Subcutaneous abdominal adipose tissue (tissue), 5 donors: ENCODE measurements around the gene CIBAR2.
A peak's percentile ranks its signal among the peaks of the same experiment; 100 is the strongest.
"Not testable (repeated sequence)": the region's sequence is repeated elsewhere in the genome, so short reads cannot be mapped to it uniquely, and the experiment has no call there.

Experiments used
- H3K27ac ChIP-seq: one replicate; pipeline ENCODE4 v1.7.0; 2013; ENCODE audit warnings: low read depth, mild to moderate bottlenecking, inconsistent platforms, low read length, moderate library complexity
- H3K27me3 ChIP-seq, 5 donors: one replicate each; pipeline ENCODE4 v1.7.0; 2013; ENCODE audit warnings: low read length in 5 of 5, inconsistent platforms in 1 of 5; ENCODE audit not compliant: control insufficient read depth in 5 of 5, insufficient read depth in 4 of 5
- H3K36me3 ChIP-seq, 5 donors: one replicate each; pipeline ENCODE4 v1.7.0; 2013; ENCODE audit warnings: low read length in 5 of 5; ENCODE audit not compliant: control insufficient read depth in 5 of 5, insufficient read depth in 5 of 5
- H3K4me1 ChIP-seq, 5 donors: one replicate each; pipeline ENCODE4 v1.7.0; 2013; ENCODE audit warnings: low read length in 5 of 5, mild to moderate bottlenecking in 3 of 5, moderate library complexity in 1 of 5; ENCODE audit not compliant: control insufficient read depth in 5 of 5, insufficient read depth in 5 of 5
- H3K4me3 ChIP-seq, 5 donors: one replicate each; pipeline ENCODE4 v1.7.0; 2013; ENCODE audit warnings: low read length in 5 of 5, low read depth in 1 of 5
- H3K9ac ChIP-seq, 5 donors: one replicate each; pipeline ENCODE4 v1.7.0; 2013; ENCODE audit warnings: low read length in 5 of 5, mild to moderate bottlenecking in 4 of 5, moderate library complexity in 3 of 5
- H3K9me3 ChIP-seq, 5 donors: one replicate each; pipeline ENCODE4 v1.7.0; 2013; ENCODE audit warnings: low read length in 5 of 5; ENCODE audit not compliant: control insufficient read depth in 5 of 5
- donor health status: healthy.
- donor health status: healthy.
- donor health status: healthy.
- donor health status: healthy.
- donor health status: healthy.

The CIBAR2 gene

GRCh38 chr16:85128079-85128837 is 16.0 kb upstream of the CIBAR2 start:
- peaks cover 22 to 59% (median 45%) of the 10 kb centered on the region in 5 donors for H3K4me1 ChIP-seq
- H3K4me3 ChIP-seq, result no peak overlapping the region
- H3K27me3 ChIP-seq, result no peaks in the 10 kb centered on the region

GRCh38 chr16:85127379-85127723 is 15.1 kb upstream of the CIBAR2 start:
- Histone ChIP-seq H3K4me3 (no peak overlapping the region), H3K9me3 (no peaks in the 10 kb centered on the region), H3K9ac (no peak overlapping the region), H3K4me1 (peaks cover 22 to 60% (median 45%) of the 10 kb centered on the region in 5 donors), H3K27me3 (no peaks in the 10 kb centered on the region), H3K27ac (no peak overlapping the region), H3K36me3 (no peaks in the 10 kb centered on the region)

More at GRCh38 chr16:85128079-85128837, 16.0 kb upstream of the CIBAR2 start:
- H3K9ac ChIP-seq, result no peak overlapping the region
- H3K9me3 ChIP-seq, result no peaks in the 10 kb centered on the region
- no peak overlapping the region for H3K27ac ChIP-seq
- no peaks in the 10 kb centered on the region for H3K36me3 ChIP-seq

- H3K4me1 ChIP-seq, result peaks cover 22 to 60% (median 45%) of the 10 kb centered on the region in 5 donors
- H3K4me3 ChIP-seq, result no peak overlapping the region
- H3K27me3 ChIP-seq, result no peaks in the 10 kb centered on the region
- H3K27ac ChIP-seq, result peak overlapping the region; percentile 54
- H3K36me3 ChIP-seq, result no peaks in the 10 kb centered on the region
- H3K9ac ChIP-seq, result peak overlapping the region in 2 of 5 donors; percentile 14 to 35
- H3K9me3 ChIP-seq, result no peaks in the 10 kb centered on the region
These were observed 14.6 kb upstream of the CIBAR2 start for GRCh38 chr16:85126705-85127378.

- peaks cover 22 to 60% (median 45%) of the 10 kb centered on the region in 5 donors for H3K4me1 ChIP-seq
- no peaks in the 10 kb centered on the region for H3K9me3 ChIP-seq
- no peaks in the 10 kb centered on the region for H3K27me3 ChIP-seq
- no peak overlapping the region for H3K4me3 ChIP-seq
- peak overlapping the region in 1 of 5 donors; percentile 14 for H3K9ac ChIP-seq
- H3K36me3 ChIP-seq, result no peaks in the 10 kb centered on the region
- H3K27ac ChIP-seq, result peak overlapping the region; percentile 54
These were observed 14.1 kb upstream of the CIBAR2 start for GRCh38 chr16:85126394-85126704.

GRCh38 chr16:85125570-85126393 is 13.5 kb upstream of the CIBAR2 start:
- H3K4me1 ChIP-seq, result peaks cover 20 to 54% (median 42%) of the 10 kb centered on the region in 5 donors
- H3K4me3 ChIP-seq, result no peak overlapping the region
- H3K9me3 ChIP-seq, result no peaks in the 10 kb centered on the region
- no peaks in the 10 kb centered on the region for H3K27me3 ChIP-seq
- no peak overlapping the region for H3K9ac ChIP-seq
- no peak overlapping the region for H3K27ac ChIP-seq
- no peaks in the 10 kb centered on the region for H3K36me3 ChIP-seq

- Histone ChIP-seq H3K9ac (no peak overlapping the region), H3K9me3 (no peaks in the 10 kb centered on the region), H3K27me3 (no peaks in the 10 kb centered on the region), H3K36me3 (no peaks in the 10 kb centered on the region), H3K4me1 (peaks cover 11 to 44% (median 32%) of the 10 kb centered on the region in 5 donors), H3K4me3 (no peak overlapping the region), H3K27ac (peak overlapping the region; percentile 69)
These were observed 12.5 kb upstream of the CIBAR2 start for GRCh38 chr16:85124636-85125346.

GRCh38 chr16:85123891-85124635 is 11.8 kb upstream of the CIBAR2 start:
- H3K27ac ChIP-seq, result peak overlapping the region; percentile 69
- H3K9me3 ChIP-seq, result no peaks in the 10 kb centered on the region
- H3K36me3 ChIP-seq, result no peaks in the 10 kb centered on the region
- peak overlapping the region in 3 of 5 donors; percentile 26 to 41 (median 30) for H3K9ac ChIP-seq
- H3K4me3 ChIP-seq, result peak overlapping the region in 3 of 5 donors; percentile 22 to 35 (median 30)
- H3K27me3 ChIP-seq, result no peaks in the 10 kb centered on the region
- H3K4me1 ChIP-seq, result peaks cover 9 to 41% (median 29%) of the 10 kb centered on the region in 5 donors

- not testable (repeated sequence) for H3K36me3 ChIP-seq, H3K9me3 ChIP-seq, H3K27me3 ChIP-seq
- H3K4me3 ChIP-seq, result peak overlapping the region in 2 of 5 donors; percentile 22 to 30
- H3K4me1 ChIP-seq, result peaks cover 9 to 36% (median 29%) of the 10 kb centered on the region in 5 donors
- peak overlapping the region in 3 of 5 donors; percentile 26 to 41 (median 30) for H3K9ac ChIP-seq
- H3K27ac ChIP-seq, result peak overlapping the region; percentile 69
These were observed 11.2 kb upstream of the CIBAR2 start for GRCh38 chr16:85123441-85123840.

GRCh38 chr16:85120006-85120340 is 7.7 kb upstream of the CIBAR2 start:
- Histone ChIP-seq H3K9ac (peak overlapping the region in 1 of 5 donors; percentile 20), H3K36me3 (no peaks in the 10 kb centered on the region), H3K4me1 (peaks cover 6 to 30% (median 17%) of the 10 kb centered on the region in 5 donors), H3K27me3 (no peaks in the 10 kb centered on the region), H3K4me3 (no peak overlapping the region), H3K9me3 (no peaks in the 10 kb centered on the region), H3K27ac (no peak overlapping the region)
